WTC11 (cell line): ENCODE results near the gene CIZ1.

Experiments used
- CREB1 ChIP-seq: sonication (generic); formaldehyde crosslinking; IDR thresholded peaks from 2 replicates; pipeline ENCODE4 v1.8.0; 2023; ENCODE audit warnings: mild to moderate bottlenecking, missing genetic modification reagents
- FOXP1 ChIP-seq: sonication (generic); formaldehyde crosslinking; IDR thresholded peaks from 2 replicates; pipeline ENCODE4 v1.8.0; 2022; ENCODE audit warnings: missing genetic modification reagents, mild to moderate bottlenecking, moderate library complexity, borderline replicate concordance
- JUN ChIP-seq: sonication (generic); formaldehyde crosslinking; IDR thresholded peaks from 2 replicates; pipeline ENCODE4 v1.8.0; 2023; ENCODE audit warnings: mild to moderate bottlenecking, missing genetic modification reagents
- KAT7 ChIP-seq: sonication (generic); formaldehyde crosslinking; IDR thresholded peaks from 2 replicates; pipeline ENCODE4 v1.8.1; 2023; ENCODE audit warnings: missing genetic modification reagents, mild to moderate bottlenecking, borderline replicate concordance
- NFE2L1 ChIP-seq: sonication (generic); formaldehyde crosslinking; IDR thresholded peaks from 2 replicates; pipeline ENCODE4 v1.8.1; 2023; ENCODE audit warnings: missing genetic modification reagents
- NR1H2 ChIP-seq: sonication (generic); formaldehyde crosslinking; IDR thresholded peaks from 2 replicates; pipeline ENCODE4 v1.9.0; 2021; ENCODE audit warnings: mild to moderate bottlenecking, moderate library complexity, missing genetic modification reagents
- SP1 ChIP-seq: sonication (generic); formaldehyde crosslinking; conservative IDR thresholded peaks from 2 replicates; pipeline ENCODE4 v1.8.1; 2022; ENCODE audit warnings: missing genetic modification reagents
- ZBTB21 ChIP-seq: sonication (generic); formaldehyde crosslinking; IDR thresholded peaks from 2 replicates; pipeline ENCODE4 v1.8.1; 2023; ENCODE audit warnings: mild to moderate bottlenecking, missing genetic modification reagents, borderline replicate concordance
- ZNF232 ChIP-seq: sonication (generic); formaldehyde crosslinking; IDR thresholded peaks from 2 replicates; pipeline ENCODE4 v1.8.0; 2022; ENCODE audit warnings: mild to moderate bottlenecking, missing genetic modification reagents
- TF ChIP-seq, protein P1 (sequence below): fragments of 200-600 bp; IDR thresholded peaks from 2 replicates; pipeline ENCODE4 v1.8.0; 2022; ENCODE audit warnings: antibody characterized with exemption
- TF ChIP-seq, protein P2 (sequence below): sonication (generic); formaldehyde crosslinking; conservative IDR thresholded peaks from 2 replicates; pipeline ENCODE4 v1.8.1; 2022; ENCODE audit warnings: mild to moderate bottlenecking, missing genetic modification reagents
- TF ChIP-seq, protein P3 (sequence below): sonication (generic); formaldehyde crosslinking; IDR thresholded peaks from 2 replicates; pipeline ENCODE4 v1.8.1; 2023; ENCODE audit warnings: mild to moderate bottlenecking, missing genetic modification reagents, moderate library complexity
- TF ChIP-seq, protein P4 (sequence below): sonication (generic); formaldehyde crosslinking; IDR thresholded peaks from 2 replicates; pipeline ENCODE4 v1.8.1; 2023; ENCODE audit warnings: mild to moderate bottlenecking, moderate library complexity, missing genetic modification reagents

DNA sequence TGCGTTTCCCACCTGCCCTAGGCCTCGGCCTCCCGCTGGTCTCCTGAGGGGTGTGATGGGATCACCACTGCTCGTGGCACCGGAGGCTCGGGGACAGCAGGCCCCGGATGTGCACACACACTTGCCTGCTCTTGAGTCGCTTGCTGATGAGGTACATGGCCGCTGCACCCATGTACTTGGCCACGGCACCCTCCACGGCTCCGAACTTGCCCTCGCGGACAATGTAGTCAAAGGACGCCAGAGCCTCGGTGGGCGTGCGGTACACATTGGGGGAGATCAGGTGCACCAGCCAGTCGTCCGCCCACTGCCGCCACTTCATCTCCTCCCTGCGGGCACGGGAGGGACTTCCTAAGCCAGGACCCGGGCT lies 68.6 kb downstream of the CIZ1 start:
- TF ChIP-seq JUN (CRISPR knock-in tag) (no peak), KAT7 (CRISPR knock-in tag) (no peak), CREB1 (no peak), ZBTB21 (CRISPR knock-in tag) (no peak), ZNF232 (CRISPR knock-in tag) (no peak), NFE2L1 (CRISPR knock-in tag) (no peak), FOXP1 (CRISPR knock-in tag) (no peak), NR1H2 (CRISPR knock-in tag) (no peak), SP1 (CRISPR knock-in tag) (no peak)
- TF ChIP-seq, protein P1, sequence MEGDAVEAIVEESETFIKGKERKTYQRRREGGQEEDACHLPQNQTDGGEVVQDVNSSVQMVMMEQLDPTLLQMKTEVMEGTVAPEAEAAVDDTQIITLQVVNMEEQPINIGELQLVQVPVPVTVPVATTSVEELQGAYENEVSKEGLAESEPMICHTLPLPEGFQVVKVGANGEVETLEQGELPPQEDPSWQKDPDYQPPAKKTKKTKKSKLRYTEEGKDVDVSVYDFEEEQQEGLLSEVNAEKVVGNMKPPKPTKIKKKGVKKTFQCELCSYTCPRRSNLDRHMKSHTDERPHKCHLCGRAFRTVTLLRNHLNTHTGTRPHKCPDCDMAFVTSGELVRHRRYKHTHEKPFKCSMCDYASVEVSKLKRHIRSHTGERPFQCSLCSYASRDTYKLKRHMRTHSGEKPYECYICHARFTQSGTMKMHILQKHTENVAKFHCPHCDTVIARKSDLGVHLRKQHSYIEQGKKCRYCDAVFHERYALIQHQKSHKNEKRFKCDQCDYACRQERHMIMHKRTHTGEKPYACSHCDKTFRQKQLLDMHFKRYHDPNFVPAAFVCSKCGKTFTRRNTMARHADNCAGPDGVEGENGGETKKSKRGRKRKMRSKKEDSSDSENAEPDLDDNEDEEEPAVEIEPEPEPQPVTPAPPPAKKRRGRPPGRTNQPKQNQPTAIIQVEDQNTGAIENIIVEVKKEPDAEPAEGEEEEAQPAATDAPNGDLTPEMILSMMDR, result no peak
- TF ChIP-seq, protein P2, sequence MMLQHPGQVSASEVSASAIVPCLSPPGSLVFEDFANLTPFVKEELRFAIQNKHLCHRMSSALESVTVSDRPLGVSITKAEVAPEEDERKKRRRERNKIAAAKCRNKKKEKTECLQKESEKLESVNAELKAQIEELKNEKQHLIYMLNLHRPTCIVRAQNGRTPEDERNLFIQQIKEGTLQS (CRISPR knock-in tag), result no peak
- TF ChIP-seq, protein P3, sequence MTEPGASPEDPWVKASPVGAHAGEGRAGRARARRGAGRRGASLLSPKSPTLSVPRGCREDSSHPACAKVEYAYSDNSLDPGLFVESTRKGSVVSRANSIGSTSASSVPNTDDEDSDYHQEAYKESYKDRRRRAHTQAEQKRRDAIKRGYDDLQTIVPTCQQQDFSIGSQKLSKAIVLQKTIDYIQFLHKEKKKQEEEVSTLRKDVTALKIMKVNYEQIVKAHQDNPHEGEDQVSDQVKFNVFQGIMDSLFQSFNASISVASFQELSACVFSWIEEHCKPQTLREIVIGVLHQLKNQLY (CRISPR knock-in tag), result no peak
- TF ChIP-seq, protein P4, sequence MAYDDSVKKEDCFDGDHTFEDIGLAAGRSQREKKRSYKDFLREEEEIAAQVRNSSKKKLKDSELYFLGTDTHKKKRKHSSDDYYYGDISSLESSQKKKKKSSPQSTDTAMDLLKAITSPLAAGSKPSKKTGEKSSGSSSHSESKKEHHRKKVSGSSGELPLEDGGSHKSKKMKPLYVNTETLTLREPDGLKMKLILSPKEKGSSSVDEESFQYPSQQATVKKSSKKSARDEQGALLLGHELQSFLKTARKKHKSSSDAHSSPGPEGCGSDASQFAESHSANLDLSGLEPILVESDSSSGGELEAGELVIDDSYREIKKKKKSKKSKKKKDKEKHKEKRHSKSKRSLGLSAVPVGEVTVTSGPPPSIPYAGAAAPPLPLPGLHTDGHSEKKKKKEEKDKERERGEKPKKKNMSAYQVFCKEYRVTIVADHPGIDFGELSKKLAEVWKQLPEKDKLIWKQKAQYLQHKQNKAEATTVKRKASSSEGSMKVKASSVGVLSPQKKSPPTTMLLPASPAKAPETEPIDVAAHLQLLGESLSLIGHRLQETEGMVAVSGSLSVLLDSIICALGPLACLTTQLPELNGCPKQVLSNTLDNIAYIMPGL (CRISPR knock-in tag), result no peak
